Retinal pigment epithelial cell (primary cell): ENCODE data around the gene AFF2.

Experiments
- DNase-seq: peaks from one replicate; pipeline ENCODE4 v3.0.0-alpha.2; 2010; ENCODE audit warnings: low read depth
- H3K4me3 ChIP-seq: 2 replicates; pipeline ENCODE4 v1.5.1; 2011; ENCODE audit warnings: mild to moderate bottlenecking, low read length, control low read depth, moderate library complexity
- CTCF ChIP-seq: conservative IDR thresholded peaks from 2 replicates; pipeline ENCODE4 v1.5.1; 2011; ENCODE audit warnings: low read depth, low read length, control low read depth, inconsistent platforms

Gene AFF2

DNA sequence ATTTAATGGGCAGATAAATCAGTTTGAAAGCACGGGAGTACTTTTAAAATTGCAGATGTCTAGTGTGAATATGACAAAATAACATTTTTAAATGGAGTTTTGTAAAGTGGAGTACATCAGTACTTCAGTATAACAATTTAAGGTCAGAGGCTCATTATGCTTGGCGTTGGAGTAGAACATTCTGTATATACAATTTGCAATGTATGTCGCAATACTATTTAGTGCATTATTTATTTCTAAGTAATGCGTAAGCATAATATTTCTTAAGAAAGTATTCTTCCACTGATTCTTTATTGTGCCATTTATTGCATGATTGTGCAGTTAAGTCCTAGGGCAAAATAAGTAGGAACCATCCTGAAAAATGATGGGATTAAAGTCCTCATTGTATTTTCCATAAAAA, 461.6 kb downstream of the AFF2 start:
- no peak overlapping the region for H3K4me3 ChIP-seq
- no peak for TF ChIP-seq CTCF
- no peak for DNase-seq

GRCh38 chrX:148976571-148977400, 476.4 kb downstream of the AFF2 start:
- no peak for TF ChIP-seq CTCF
- no peak overlapping the region for H3K4me3 ChIP-seq
- no peak for DNase-seq

- DNase-seq, result no peak
- H3K4me3 ChIP-seq, result no peak overlapping the region
- TF ChIP-seq CTCF, result no peak
Observed at GRCh38 chrX:148979786-148980185, 479.4 kb downstream of the AFF2 start.

GRCh38 chrX:148984238-148984637, 483.8 kb downstream of the AFF2 start:
- no peak for TF ChIP-seq CTCF
- H3K4me3 ChIP-seq, result no peak overlapping the region
- no peak for DNase-seq

DNA sequence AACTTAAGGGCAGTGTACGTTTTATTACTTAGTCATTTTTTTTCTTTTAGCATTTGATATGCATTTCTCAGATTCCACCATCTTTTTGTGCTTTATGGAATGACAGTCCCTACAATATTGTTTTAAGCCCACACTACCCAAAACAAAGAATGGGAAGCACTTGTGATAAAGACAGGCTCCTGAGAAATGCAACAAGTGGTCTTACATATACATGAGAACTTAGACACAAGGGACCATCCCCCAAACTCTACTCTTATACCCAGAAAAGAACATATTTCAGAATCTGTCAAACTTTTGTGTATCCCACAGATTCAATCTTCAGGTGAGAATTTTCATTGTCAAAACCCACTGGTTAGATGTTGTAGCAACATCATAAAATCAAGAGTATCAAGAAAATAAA, 491.1 kb downstream of the AFF2 start:
- TF ChIP-seq CTCF, result no peak
- H3K4me3 ChIP-seq, result no peak overlapping the region
- no peak for DNase-seq

DNA sequence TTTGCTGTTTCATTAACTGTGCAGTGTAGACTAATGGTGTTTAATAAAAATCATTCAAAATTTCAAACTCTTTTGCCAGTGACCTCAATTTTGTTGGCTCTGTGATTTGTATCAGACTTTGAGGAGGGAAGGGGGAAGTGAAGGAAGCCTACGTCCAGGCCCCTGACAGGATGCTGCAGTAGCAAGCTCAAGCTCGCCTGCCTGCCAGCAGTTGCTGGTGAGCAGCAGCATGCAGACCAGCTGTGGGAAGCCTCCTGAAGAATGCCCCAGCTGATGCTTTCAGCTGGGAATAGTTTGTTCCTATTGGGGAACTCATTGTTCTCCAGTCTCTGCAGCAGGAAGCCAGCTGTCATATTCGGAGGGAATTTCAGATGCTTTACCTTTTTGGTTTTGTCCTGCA, 495.2 kb downstream of the AFF2 start:
- TF ChIP-seq CTCF, result no peak
- no peak overlapping the region for H3K4me3 ChIP-seq
- DNase-seq, result no peak

- no peak overlapping the region for H3K4me3 ChIP-seq
- DNase-seq, result no peak
- no peak for TF ChIP-seq CTCF
Observed at GRCh38 chrX:149002320-149002719, 501.9 kb downstream of the AFF2 start.
